ENCODE results near the gene RRP1B.
"Not testable (repeated sequence)": the region's sequence is repeated elsewhere in the genome, so short reads cannot be mapped to it uniquely, and the experiment has no call there.

The RRP1B gene

DNA sequence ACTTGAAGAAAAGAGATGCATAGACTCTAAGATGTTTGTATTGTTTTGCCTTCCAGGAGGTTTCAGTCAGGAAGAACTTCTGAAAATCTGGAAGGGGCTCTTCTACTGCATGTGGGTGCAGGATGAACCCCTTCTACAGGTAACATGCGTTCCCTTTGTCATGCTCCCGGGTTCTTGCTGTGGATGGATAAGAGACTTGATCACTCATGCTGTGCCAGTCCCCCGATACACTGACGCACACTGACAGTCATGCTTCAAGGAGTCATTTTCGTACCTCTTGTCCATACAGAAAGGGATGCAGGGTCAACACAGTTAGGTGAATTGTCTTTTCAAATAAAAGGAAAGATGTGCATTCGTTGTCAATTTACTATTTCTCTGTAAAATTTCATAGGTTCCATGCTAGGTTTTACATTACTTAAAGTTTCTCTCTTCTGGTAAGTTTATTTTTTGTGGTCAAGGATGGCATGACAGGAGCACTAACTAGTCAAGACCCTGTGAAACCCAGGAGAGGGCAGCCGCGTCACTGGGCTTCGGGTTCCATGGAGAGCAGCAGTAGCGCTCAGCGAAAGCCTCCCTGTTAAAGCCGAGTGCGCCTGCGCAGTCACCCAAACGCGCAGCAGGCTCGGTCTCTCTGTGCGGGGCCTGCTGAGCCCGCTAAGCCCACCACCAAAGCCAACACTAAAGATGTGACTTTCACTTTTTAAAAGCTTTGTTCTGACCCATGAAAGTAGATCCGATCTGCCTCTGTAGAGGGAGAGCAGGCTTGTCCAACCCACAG is 10.7 kb downstream of the RRP1B start:
- TF ChIP-seq POLR2A (IDR thresholded peaks at IDR 0.05; ENCODE audit: low read length) (no peak), GATA1 (IDR thresholded peaks at IDR 0.05; ENCODE audit: low read depth, low read length) (no peak)
- DNase-seq = no peak

DNA sequence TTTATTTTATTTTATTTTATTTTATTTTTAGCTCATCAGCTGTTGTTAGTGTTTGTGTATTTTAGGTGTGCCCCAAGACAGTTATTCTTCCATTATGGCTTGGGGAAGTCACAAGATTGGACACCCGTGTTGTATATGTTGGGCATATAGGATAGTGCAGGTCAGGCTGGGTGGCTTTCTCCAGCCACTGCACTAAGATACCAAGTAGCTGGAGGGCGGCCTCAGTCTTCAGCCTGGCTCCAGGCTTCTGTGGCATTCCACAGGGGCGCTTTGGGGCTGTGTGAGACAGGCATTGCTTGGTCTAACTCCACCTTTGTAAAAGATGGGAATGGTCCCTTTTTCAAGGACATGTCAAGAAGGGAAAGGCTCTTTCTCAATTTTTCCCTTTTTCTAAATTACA is 16.5 kb downstream of the RRP1B start:
- no peak for DNase-seq

DNA sequence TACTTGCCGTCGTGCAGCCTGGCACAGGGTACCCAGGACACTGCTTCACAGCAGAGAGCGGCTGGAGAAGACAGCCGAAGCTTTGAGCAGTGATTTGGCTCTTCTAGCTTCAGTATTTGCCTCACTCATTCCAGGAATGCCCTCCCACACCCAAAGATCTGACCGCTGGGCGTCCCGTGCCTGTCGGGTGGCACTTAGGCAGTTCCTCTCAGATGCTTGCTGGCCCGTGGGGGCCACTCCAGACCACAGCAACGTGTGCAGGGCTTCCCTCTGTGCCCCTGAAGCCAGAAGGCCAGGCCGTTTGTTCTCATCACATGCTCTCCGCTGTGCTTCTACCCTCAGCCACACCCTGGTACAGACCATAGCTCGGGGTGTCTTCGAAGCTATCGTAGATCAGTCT is 17.0 kb downstream of the RRP1B start:
- no peak for TF ChIP-seq POLR2A (IDR thresholded peaks at IDR 0.05; ENCODE audit: low read length)
- no peak for TF ChIP-seq GATA1 (IDR thresholded peaks at IDR 0.05; ENCODE audit: low read depth, low read length)
- no peak for DNase-seq

More for the DNA sequence above, 16.5 kb downstream of the RRP1B start:
- TF ChIP-seq GATA1 (IDR thresholded peaks at IDR 0.05; ENCODE audit: low read depth, low read length) (no peak), POLR2A (IDR thresholded peaks at IDR 0.05; ENCODE audit: low read length) (no peak)

DNA sequence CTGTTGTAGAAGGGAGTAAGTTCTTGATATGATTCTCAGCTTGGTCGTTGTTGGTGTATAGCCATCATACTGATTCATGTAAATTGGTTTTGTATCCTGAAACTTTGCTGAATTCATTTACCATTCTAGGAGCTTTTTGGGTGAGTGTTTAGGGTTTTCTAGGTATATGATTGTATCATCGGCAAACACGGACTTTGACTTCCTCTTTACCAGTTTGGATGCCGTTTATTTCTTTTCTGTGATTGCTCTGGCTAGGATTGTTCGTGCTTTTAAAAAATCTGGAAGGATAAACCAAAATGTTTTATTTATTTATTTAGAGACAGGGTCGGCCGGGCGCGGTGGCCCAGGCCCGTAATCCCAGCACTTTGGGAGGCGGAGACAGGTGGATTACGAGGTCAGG is 20.6 kb downstream of the RRP1B start:
- DNase-seq = no peak
- no peak for TF ChIP-seq GATA1 (IDR thresholded peaks at IDR 0.05; ENCODE audit: low read depth, low read length)
- no peak for TF ChIP-seq POLR2A (IDR thresholded peaks at IDR 0.05; ENCODE audit: low read length)

DNA sequence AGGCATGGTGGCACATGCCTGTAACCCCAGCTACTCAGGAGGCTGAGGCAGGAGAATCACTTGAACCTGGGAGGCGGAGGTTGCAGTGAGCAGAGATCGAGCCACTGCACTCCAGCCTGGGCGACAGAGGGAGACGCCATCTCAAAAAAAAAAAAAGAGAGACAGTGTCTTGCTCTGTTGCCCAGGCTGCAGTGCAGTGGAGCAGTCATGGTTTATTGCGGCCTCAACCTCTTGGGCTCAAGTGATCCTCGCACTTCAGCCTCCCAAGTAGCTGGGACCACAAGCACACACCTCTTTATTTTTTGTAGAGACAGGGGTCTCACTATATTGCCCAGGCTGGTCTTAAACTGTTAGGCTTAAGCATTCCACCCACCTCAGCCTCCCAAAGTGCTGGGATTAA is 21.1 kb downstream of the RRP1B start:
- DNase-seq = not testable (repeated sequence)

DNA sequence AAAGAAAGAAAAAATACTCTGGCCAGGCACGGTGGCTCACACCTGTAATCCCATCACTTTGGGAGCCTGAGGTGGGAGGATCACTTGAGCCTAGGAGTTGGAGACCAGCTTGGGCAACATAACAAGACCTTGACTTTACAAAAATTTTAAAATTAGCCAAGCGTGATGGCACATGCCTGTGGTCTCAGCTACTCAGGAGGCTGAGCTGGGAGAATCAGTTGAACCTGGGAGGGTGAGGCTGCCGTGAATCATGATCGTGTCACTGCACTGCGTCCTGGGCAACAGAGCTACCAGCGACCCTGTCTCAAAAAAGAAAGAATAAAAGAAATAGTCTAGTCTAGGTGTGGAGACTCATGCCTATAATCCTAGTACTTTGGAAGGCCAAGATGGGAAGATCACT is 22.3 kb downstream of the RRP1B start:
- TF ChIP-seq POLR2A (IDR thresholded peaks at IDR 0.05; ENCODE audit: low read length) = no peak
- TF ChIP-seq GATA1 (IDR thresholded peaks at IDR 0.05; ENCODE audit: low read depth, low read length) = no peak

DNA sequence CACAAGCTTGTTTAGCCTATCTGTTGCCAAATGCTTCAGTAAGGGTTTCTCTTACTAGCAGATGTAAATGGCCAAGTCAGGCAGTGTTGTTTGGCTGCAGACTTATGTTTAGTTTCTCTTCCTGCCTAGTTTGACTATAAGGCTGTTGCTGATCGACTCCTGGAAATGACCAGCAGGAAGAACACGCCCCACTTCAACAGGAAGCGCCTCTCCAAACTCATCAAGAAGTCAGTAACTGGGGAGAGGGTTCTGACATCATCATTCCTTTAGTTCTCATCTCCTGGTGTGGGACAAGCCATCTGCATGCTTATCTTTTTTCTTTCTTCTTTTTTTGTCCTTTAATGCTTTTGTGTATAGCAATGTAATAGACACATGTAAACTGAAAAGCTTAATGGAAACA is 25.1 kb downstream of the RRP1B start:
- TF ChIP-seq POLR2A (IDR thresholded peaks at IDR 0.05; ENCODE audit: low read length) (no peak), GATA1 (IDR thresholded peaks at IDR 0.05; ENCODE audit: low read depth, low read length) (no peak)
- DNase-seq = no peak

More for the DNA sequence above, 22.3 kb downstream of the RRP1B start:
- DNase-seq = no peak

DNA sequence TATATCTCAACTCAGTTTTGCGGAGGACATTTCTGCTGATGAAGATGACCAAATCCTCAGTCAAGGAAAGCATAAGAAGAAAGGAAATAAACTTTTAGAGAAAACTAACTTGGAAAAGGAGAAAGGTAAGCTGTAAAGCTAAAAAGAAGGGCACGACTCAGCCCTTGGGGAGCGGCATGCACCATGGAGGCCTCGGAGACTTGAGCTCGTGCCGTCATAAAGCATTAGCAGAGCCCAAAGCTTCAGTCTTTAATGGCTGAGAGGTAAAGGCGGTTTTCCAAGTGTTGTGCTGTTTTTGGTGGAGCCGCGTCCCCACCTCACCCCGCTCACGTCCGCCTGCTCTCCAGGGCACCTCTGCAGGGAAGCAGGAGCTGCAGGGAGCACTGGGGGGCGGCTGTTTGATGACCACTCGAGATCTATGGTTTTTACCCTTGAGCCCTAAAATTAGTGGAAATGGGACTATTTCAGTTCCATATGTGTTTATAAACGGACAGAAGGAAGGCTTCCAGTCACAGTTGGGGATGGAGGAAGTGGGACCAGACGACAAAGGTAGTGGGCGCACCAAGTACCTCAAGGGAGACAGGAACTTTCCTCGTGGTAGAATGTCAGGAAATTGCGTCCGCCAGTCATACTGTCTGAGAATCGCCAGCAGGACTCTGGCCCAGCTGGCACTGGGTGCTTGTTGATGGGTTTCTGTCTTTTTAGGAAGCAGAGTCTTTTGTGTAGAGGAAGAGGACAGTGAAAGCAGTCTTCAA is 27.6 kb downstream of the RRP1B start:
- no peak for DNase-seq
- no peak for TF ChIP-seq GATA1 (IDR thresholded peaks at IDR 0.05; ENCODE audit: low read depth, low read length)
- TF ChIP-seq POLR2A (IDR thresholded peaks at IDR 0.05; ENCODE audit: low read length) = no peak

DNA sequence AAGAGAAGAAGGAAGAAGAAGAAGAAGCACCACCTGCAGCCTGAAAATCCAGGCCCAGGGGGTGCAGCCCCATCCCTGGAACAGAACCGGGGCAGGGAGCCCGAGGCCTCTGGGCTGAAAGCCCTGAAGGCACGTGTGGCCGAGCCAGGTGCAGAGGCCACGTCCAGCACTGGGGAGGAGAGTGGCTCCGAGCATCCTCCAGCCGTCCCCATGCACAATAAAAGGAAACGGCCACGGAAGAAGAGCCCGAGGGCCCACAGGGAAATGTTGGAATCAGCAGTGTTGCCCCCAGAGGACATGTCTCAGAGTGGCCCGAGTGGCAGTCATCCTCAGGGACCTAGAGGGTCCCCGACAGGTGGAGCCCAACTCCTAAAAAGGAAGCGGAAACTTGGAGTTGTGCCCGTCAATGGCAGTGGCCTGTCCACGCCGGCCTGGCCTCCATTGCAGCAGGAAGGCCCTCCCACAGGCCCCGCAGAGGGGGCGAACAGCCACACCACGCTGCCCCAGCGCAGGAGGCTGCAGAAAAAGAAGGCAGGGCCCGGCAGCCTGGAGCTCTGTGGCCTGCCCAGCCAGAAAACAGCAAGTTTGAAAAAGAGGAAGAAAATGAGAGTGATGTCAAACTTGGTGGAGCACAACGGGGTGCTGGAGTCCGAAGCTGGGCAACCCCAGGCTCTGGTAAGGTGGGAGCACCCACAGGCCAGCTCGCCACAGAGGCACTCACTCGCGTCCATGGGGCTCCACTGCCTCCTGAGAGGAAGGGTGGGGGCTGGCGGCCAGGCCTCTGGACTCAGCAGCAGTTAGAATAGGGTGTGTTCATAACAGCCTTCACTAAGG is 28.4 kb downstream of the RRP1B start:
- no peak for DNase-seq

DNA sequence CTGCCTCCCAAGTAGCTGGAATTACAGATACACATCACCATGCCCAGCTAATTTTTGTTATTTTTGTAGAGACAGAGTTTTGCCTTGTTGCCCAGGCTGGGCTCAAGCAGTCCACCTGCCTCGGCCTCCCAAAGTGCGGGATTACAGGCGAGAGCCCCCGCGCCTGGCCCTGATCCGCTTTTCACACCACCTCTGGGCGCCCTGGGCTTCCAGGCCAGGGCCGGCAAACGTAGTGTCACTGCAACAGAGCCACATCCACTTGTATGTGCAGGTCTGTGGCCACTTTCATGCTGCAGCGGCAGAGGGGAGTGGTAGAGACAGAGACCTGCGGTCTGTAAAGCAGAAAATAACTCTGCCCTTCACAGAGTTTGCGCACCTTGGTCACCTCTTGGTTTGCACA is 29.5 kb downstream of the RRP1B start:
- TF ChIP-seq GATA1 (IDR thresholded peaks at IDR 0.05; ENCODE audit: low read depth, low read length) = no peak
- no peak for TF ChIP-seq POLR2A (IDR thresholded peaks at IDR 0.05; ENCODE audit: low read length)

More for the DNA sequence above, 28.4 kb downstream of the RRP1B start:
- TF ChIP-seq POLR2A (IDR thresholded peaks at IDR 0.05; ENCODE audit: low read length) = no peak
- TF ChIP-seq GATA1 (IDR thresholded peaks at IDR 0.05; ENCODE audit: low read depth, low read length) = no peak

DNA sequence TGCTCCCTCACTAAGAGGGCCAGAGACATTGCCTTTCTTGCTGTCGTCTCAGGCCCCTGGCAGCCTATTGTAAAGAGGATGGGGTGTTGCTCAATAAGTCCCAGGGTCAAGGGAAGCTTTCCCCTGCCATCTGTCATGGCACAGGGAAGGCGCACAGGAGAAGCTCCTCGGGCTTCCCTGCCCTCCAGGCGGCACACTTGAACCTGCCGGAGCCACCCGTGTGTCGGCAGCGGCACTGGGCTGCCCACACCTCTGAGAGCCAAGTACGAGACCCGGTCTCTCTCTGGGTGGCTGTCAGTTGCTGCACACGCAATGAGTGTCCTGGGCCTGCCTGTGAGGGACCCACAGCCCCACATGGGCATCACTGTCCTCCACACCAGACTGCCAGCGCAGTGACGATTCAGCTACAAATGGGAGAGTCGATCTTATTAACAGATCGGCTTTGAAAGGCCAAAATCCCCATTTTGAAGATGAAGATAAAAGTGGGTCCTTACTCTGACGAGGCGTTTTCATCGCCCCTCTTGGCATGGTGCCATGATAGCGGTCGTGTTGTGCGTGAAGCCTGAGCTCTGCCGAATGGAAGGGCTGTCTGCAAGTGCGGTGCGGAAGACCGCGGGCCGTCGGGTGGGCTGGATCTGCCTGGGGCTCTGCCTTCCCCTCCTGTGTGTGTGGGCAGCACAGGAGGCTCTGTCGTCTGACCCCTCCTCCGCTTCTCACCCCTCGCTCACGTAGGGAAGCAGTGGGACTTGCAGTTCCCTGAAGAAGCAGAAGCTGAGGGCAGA is 30.4 kb downstream of the RRP1B start:
- TF ChIP-seq POLR2A (IDR thresholded peaks at IDR 0.05; ENCODE audit: low read length) (no peak), GATA1 (IDR thresholded peaks at IDR 0.05; ENCODE audit: low read depth, low read length) (no peak)
- DNase-seq = no peak

More for the DNA sequence above, 29.5 kb downstream of the RRP1B start:
- DNase-seq = no peak

DNA sequence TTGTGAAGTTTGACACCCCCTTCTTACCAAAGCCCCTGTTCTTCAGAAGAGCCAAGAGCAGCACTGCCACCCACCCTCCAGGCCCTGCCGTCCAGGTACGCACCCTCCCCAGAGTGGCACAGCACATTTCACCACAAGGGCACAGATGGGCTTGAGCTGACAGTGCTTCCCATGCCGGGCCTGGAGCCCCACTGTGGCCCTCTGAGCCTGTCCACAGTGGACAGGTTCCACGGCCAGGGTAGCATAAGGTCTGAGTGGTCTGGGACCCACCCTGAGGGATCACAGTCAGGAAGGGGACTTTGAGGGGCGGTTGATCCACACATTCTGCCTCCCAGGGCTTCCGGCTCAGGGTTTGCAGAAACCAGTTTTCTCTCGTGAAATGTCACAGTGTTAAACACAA is 31.0 kb downstream of the RRP1B start:
- DNase-seq = no peak
- TF ChIP-seq POLR2A (IDR thresholded peaks at IDR 0.05; ENCODE audit: low read length) (no peak), GATA1 (IDR thresholded peaks at IDR 0.05; ENCODE audit: low read depth, low read length) (no peak)

DNA sequence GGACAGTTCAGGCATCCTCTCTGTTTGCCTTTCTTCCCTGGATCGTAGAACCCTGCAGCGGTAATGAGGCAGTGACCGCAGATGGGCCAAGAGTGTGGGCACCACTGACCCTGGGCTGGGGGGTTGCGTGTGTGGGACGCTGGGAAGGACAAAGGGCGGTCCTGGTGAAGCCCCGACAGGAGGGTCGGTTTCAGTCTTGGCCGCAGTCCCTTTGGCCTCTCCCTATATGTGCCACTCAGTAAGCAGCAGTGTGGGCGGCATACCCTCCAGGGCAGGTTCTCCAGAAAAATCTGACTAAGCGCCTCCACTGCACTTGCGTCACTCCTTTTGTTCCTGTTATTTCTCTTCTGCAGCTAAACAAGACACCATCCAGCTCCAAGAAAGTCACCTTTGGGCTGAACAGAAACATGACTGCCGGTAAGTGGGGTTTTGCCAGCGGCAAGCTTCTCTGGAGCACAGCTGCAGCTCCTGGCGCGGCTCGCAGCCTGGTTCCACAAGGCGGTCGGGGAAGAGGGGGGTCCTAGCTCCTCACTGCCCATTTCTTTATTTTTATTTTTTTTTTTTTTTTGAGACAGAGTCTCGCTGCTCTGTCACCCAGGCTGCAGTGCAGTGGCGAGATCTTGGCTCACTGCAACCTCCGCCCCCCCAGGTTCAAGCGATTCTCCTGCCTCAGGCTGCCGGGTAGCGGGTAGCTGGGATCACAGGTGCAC is 31.9 kb downstream of the RRP1B start:
- TF ChIP-seq POLR2A (IDR thresholded peaks at IDR 0.05; ENCODE audit: low read length) = no peak
- no peak for TF ChIP-seq GATA1 (IDR thresholded peaks at IDR 0.05; ENCODE audit: low read depth, low read length)
- no peak for DNase-seq
